GM21528 (cell line): ENCODE data around the gene ABCC3.

Experiments used
- ATAC-seq: cut with Tn5 transposase; IDR thresholded peaks from one replicate; pipeline ENCODE4 v1.9.1; 2021; ENCODE audit warnings: mild to moderate bottlenecking, moderate library complexity; ENCODE audit not compliant: unreplicated experiment, low FRiP score

The ABCC3 gene

GRCh38 chr17:50642071-50642721, 7.5 kb downstream of the ABCC3 start:
- no peak for ATAC-seq

GRCh38 chr17:50642722-50643656, 8.3 kb downstream of the ABCC3 start:
- no peak for ATAC-seq

DNA sequence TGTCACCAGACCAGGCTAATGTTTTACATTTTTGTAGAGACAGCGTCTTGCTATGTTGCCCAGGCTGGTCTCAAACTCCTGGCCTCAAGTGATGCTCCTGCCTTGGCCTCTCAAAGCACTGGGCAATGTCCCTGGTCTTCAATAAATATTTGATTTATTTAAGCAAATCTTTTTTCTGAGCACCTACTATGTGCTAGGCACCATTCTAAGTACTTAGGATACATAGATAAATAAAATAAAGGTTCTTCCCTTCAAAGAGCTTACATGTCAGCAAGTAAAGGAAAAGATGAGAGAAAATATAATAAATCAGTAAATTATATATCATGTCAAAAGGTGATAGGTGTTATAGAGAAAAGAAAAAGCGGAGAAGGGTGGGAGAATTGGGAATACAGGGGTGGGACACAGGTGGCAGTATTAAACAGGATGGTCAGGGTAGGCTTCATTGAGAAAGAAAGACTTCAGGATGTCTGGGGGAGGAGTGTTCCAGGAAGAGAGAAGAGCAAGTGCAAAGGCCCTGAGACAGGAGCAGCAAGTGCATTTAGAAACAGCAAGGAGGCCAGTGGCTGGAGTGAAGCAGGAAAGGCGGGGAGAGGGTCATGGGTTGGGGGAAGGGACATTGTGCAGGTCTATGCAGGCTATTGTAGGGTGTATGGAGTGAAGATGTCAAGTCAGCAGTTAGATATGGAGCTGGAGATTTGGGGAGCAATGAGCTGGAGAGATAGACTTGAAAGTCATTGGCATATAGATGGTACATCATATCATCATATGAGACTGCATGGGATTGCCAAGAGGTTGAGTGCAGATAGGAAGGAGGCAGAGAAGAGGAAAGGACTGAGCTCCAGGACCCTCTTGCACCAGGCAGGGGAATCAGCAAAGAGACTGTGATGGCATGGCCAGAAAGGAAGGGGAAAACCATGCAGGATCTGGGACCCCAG, 11.3 kb downstream of the ABCC3 start:
- ATAC-seq, result no peak

DNA sequence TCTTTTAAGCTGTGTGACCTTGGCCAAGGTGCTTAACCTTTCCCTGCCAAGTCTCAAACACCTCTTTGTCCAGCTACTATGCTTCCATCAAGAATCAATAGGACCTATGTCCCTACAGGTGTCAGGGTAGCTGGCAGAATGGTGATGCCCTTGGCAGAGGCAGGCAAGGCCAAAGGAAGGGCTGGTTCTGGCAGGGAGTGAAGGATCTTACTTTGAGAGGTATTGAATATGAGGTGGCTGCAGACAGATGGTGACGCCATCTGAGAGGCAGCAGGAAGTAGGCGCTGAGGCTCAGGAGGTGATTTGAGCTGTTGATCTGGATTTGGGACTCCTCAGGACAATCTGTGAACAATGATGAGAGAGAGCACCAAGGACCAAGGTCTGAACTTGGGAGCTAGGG, 12.5 kb downstream of the ABCC3 start:
- ATAC-seq, result no peak

DNA sequence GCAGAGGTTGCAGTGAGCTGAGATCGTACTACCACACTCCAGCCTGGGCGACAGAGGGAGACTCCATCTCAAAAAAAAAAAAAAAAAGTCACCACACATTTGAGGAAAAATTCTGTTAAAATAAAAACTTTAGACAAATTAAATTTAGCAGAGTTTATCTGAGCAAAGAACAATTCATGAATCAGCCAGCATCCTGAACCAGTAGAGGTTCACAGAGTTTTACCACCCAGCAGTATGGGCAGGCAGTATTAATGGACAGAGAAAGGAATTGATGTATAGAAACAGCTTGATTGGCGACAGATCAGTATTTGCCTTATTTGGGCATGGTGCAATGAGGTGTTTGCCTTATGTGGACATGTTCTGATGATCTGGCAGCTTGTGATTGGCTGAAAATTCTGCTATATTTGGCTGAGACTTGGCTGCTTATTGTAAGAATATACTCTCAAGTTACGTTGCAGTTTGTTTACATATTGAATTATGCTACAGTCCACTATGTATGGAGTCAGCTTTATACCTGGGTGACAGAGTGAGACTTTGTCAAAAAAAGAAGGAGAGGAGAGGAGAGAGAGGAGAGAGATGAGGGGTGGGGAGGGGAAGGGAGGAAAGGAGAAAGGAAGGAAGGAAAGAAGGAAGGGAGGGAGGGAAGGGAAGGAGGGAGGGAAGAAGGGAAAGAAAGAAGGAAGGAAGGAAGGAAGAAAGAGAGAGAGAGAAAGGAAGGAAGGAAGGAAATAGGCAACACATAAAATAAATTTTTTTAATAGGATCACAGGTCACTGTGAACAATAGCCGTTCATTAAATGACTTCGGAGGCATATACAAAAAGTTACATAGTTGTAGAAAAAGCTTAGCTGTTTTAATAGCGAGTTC, 14.6 kb downstream of the ABCC3 start:
- ATAC-seq, result no peak

GRCh38 chr17:50651661-50652060, 17.0 kb downstream of the ABCC3 start:
- no peak for ATAC-seq

DNA sequence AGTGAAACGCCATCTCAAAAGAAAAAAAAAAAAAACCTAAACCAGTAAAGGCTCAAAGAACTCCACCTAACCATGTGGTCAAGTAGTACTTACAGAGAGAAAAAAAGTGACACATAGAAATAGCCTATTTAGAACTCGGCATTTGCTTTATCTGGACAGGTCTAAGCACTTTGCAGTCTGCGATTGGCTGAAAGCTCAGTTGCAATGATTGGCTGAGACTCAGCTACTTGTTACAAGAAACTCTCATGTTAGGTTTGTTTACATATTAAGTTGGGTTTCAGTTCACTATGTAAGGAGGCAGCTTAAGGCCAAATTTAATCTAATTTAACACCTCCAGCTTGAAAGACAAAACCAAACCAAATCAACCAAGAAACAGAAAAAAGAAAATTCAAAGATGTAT, 19.1 kb downstream of the ABCC3 start:
- no peak for ATAC-seq

DNA sequence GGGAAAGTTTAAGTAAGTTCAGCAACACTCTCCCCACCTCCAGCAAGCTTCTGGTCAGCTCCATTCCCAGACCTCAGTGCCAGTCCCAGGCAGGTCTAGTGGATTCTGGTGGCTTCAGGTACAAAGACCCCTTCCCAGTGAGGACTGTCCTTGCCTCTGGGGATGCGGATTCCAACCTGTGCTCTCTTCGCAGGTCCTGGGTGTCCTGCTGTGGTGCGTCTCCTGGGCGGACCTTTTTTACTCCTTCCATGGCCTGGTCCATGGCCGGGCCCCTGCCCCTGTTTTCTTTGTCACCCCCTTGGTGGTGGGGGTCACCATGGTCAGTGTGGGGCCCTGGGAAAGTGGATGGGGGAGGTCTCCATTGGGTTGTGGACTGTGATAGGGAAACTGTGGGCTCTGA, 21.8 kb downstream of the ABCC3 start:
- ATAC-seq, result no peak

- no peak for ATAC-seq
Measured at GRCh38 chr17:50657054-50657453, 22.4 kb downstream of the ABCC3 start.

- no peak for ATAC-seq
Measured at GRCh38 chr17:50657627-50658026, 22.9 kb downstream of the ABCC3 start.

- ATAC-seq, result no peak
Measured at GRCh38 chr17:50658616-50659015, 23.9 kb downstream of the ABCC3 start.

DNA sequence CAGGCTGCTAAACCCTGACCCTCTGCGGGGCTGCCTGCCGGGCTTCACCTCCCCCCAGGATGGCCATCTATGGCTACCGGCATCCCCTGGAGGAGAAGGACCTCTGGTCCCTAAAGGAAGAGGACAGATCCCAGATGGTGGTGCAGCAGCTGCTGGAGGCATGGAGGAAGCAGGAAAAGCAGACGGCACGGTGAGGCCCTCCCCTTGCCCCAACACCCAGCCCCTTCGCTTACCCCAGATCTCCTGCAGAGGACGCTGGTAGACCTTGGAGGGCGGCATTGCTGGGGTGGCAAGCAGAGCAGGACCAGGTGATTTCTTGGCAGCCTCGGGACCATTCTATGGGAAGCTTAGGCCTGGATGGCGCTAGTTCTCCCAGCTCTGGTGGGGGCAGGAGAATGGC, 24.5 kb downstream of the ABCC3 start:
- no peak for ATAC-seq

DNA sequence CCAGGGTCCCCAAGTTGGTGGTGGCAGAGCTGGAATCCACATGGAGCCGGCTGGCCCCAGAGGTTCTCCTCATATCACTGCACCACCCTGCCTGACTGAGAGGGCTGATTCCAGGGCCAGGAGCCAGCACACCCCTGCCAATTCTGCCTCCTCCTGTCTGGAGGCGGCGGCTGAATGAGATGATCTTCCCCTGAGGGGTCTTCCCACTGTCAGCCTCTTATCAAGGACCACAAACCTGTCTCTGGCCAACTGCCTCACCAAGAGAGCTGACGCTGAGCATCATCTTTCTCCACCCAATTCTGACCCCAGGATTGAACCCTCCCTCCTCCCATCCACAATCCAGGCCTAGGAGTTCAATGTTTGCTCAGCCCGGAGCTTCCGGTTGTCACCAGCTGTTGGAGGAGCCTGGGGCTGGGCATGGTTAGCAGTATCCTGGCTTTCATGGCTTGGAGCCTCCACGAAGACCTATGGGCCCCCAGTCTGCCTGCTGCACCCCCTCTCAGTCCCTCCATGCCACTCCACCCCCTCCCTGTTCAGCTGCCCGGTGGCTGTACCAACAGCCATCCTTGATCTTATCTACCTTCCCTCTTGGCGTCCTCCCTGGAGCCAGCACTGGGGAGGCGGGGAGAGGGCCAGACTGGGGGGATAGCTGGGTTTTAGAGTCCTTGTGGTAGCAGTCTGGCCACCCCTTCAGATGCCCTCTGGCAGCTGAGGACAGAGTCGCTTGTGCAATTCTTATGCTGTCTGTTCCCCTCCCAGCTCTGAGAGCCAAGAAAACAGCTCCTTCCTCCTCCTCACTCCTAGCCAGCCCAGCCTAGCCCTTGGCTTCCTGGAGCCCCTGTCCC, 25.6 kb downstream of the ABCC3 start:
- ATAC-seq, result no peak

DNA sequence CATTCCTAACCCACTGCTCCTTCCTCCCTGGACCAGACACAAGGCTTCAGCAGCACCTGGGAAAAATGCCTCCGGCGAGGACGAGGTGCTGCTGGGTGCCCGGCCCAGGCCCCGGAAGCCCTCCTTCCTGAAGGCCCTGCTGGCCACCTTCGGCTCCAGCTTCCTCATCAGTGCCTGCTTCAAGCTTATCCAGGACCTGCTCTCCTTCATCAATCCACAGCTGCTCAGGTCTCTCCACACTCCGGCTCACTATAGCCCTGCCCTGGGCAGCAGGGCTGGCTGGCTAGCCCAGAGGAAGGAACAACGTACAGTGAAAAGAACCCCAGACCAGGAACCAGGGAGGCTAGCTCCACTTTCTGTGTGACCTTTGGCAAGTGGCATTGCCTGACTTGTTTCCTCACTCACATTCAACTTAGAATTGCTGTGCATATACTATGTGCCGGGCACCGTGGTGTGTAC, 26.2 kb downstream of the ABCC3 start:
- ATAC-seq, result no peak

DNA sequence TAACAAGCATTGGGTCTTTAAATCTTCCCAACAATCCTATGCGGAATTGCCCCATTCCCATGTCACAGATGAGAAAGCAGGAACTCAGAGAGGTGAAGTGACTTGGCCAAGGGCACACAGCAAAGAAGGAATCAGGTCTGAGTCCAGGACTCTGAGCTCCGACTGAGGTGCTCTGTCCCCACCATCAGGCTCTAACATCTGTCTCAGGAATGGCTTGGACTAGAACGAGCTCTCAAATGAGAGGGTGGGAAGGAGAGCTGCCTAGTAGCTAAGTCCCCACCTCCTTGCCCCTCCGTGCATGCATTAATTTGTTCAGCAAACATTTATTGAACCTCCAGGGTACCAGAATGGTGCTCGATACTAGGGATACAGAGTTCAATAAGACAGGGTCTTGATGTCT, 26.7 kb downstream of the ABCC3 start:
- ATAC-seq, result no peak

DNA sequence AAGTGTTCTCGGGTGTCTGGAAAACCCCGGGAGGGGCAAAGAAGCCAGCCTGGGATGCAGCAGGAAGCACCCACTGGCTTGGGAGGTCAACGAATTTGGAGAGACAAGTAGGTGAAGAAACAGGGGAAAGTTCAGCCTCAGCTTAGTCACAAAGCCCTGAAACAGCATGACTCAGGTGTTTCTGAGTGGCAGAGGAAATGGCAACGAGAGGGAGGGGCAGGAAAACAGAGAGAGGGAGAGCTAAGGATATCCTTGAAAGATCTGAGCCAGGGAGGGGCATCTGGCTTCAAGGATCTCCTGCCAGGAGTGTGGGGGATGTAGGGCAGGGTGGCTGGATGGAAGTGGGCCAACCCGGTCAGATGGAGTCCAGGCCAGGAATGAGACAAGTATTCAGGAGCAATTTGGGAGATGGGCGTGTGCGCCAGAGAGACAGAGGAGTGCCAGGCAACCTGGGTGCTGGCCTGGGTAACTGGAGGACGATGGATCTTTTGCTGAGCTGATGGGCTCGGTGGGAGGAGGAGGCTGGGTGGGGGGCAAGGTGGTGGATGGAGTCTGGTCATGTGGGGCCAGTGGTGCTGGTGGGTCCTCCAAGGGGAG, 27.2 kb downstream of the ABCC3 start:
- no peak for ATAC-seq

DNA sequence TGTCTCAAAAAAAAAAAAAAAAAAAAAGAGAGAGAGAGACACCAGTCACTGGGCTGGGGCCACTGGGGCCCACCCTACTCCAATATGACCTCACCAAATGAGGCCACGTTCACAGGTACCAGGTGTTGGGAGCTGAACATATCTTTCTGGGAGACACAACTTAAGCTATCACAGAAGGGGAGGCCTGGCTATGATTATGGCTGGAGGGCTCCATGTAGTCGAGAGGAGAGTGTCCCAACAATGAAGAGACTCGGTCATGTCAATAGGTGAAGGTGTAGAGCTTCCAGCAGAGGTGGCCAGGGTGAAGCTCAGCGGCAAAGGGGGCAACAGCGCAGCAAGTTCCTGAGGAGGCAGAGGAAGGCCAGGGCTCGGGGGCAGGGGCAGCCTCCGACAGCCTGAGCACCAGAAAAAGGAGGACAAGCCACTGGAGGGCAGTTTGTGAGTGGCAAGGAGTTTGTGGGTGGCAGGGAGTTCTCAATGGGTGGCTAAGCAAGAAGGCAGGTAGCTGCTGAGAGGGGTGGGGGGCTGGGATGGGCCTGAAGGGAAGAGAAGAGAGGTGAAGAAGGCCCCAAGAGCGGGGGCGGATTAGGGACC, 28.0 kb downstream of the ABCC3 start:
- ATAC-seq, result no peak

GRCh38 chr17:50663812-50664374, 29.2 kb downstream of the ABCC3 start:
- no peak for ATAC-seq
